WTC11 (cell line): ENCODE results near the gene HSPB3. TPM values are rescaled to one million over a fixed set of nuclear protein-coding genes. Genes with fewer than 3 reads are reported as not detected.

Source experiments
- ATAC-seq: fragments of 200-7000 bp; cut with Tn5 transposase; 2 replicates; pipeline ENCODE4 v1.10.0; 2021; ENCODE audit warnings: mild to moderate bottlenecking, moderate library complexity
- CTCF ChIA-PET: fragments of 300-600 bp; sonication (Branson Sonifier 250); formaldehyde crosslinking; loops from one replicate; lab custom pipeline; 2021; ENCODE audit warnings: antibody characterized with exemption; lab: Charles Lee
- POLR2A ChIA-PET: fragments of 350-600 bp; sonication (Branson Sonifier 250); formaldehyde crosslinking; loops from one replicate; lab custom pipeline; 2021; ENCODE audit warnings: antibody characterized with exemption; lab: Charles Lee
- DNase-seq: peaks from one replicate; pipeline ENCODE4 v3.0.0; 2021; ENCODE audit warnings: low spot score
- H3K27ac Mint-ChIP-seq: 2 replicates; pipeline ENCODE4 v1.8.0; 2021; ENCODE audit warnings: mixed read lengths
- H3K27me3 Mint-ChIP-seq: 2 replicates; pipeline ENCODE4 v1.8.0; 2021; ENCODE audit warnings: low read depth, mild to moderate bottlenecking, moderate library complexity, mixed read lengths
- H3K36me3 Mint-ChIP-seq: 2 replicates; pipeline ENCODE4 v1.8.0; 2021; ENCODE audit warnings: mixed read lengths
- H3K4me1 Mint-ChIP-seq: 2 replicates; pipeline ENCODE4 v1.8.0; 2022; ENCODE audit warnings: mixed read lengths
- H3K4me3 Mint-ChIP-seq: 2 replicates; pipeline ENCODE4 v1.8.0; 2021; ENCODE audit warnings: mild to moderate bottlenecking, moderate library complexity, mixed read lengths
- H3K9me3 Mint-ChIP-seq: 2 replicates; pipeline ENCODE4 v1.8.0; 2021; ENCODE audit warnings: mixed read lengths
- ATF2 ChIP-seq: sonication (generic); formaldehyde crosslinking; IDR thresholded peaks from 2 replicates; pipeline ENCODE4 v1.8.1; 2022; ENCODE audit warnings: low read depth, missing genetic modification reagents, borderline replicate concordance
- CBFB ChIP-seq: sonication (generic); formaldehyde crosslinking; IDR thresholded peaks from 2 replicates; pipeline ENCODE4 v1.8.1; 2022; ENCODE audit warnings: mild to moderate bottlenecking, low read depth, missing genetic modification reagents
- ESRRA ChIP-seq: sonication (generic); formaldehyde crosslinking; IDR thresholded peaks from 2 replicates; pipeline ENCODE4 v1.8.1; 2022; ENCODE audit warnings: mild to moderate bottlenecking, missing genetic modification reagents, borderline replicate concordance
- GABPB1 ChIP-seq: sonication (generic); formaldehyde crosslinking; IDR thresholded peaks from 2 replicates; pipeline ENCODE4 v1.8.1; 2023; ENCODE audit warnings: mild to moderate bottlenecking, missing genetic modification reagents
- HMGA2 ChIP-seq: fragments of 250-450 bp; sonication (Bioruptor Pico); IDR thresholded peaks from 2 replicates; pipeline ENCODE4 v1.4.0; 2021; ENCODE audit warnings: mild to moderate bottlenecking, moderate library complexity
- JAZF1 ChIP-seq: fragments of 250-450 bp; sonication (Bioruptor Pico); IDR thresholded peaks from 2 replicates; pipeline ENCODE4 v1.9.0; 2021; ENCODE audit warnings: moderate library complexity, mild to moderate bottlenecking, inconsistent platforms
- MYBL2 ChIP-seq: sonication (generic); formaldehyde crosslinking; IDR thresholded peaks from 2 replicates; pipeline ENCODE4 v1.8.1; 2023; ENCODE audit warnings: mild to moderate bottlenecking, moderate library complexity, missing genetic modification reagents
- NFATC4 ChIP-seq: fragments of 250-450 bp; sonication (Bioruptor Pico); IDR thresholded peaks from 2 replicates; pipeline ENCODE4 v1.9.0; 2021; ENCODE audit warnings: mild to moderate bottlenecking
- NR2C2 ChIP-seq: sonication (generic); formaldehyde crosslinking; IDR thresholded peaks from 2 replicates; pipeline ENCODE4 v1.8.0; 2022; ENCODE audit warnings: mild to moderate bottlenecking, missing genetic modification reagents
- PRRX2 ChIP-seq: fragments of 250-450 bp; sonication (Bioruptor Pico); IDR thresholded peaks from 2 replicates; pipeline ENCODE4 v1.8.0; 2021; ENCODE audit warnings: mild to moderate bottlenecking
- SMAD3 ChIP-seq: sonication (generic); formaldehyde crosslinking; IDR thresholded peaks from 2 replicates; pipeline ENCODE4 v1.8.0; 2022; ENCODE audit warnings: missing genetic modification reagents, mild to moderate bottlenecking, borderline replicate concordance
- SMAD4 ChIP-seq: sonication (generic); formaldehyde crosslinking; IDR thresholded peaks from 2 replicates; pipeline ENCODE4 v1.8.0; 2022; ENCODE audit warnings: mild to moderate bottlenecking, missing genetic modification reagents
- SOX15 ChIP-seq: fragments of 250-450 bp; sonication (Bioruptor Pico); IDR thresholded peaks from 2 replicates; pipeline ENCODE4 v1.9.0; 2021; ENCODE audit warnings: mild to moderate bottlenecking
- TEAD1 ChIP-seq: sonication (generic); formaldehyde crosslinking; IDR thresholded peaks from 2 replicates; pipeline ENCODE4 v1.8.0; 2022; ENCODE audit warnings: mild to moderate bottlenecking, missing genetic modification reagents
- TP53 ChIP-seq: sonication (generic); formaldehyde crosslinking; IDR thresholded peaks from 2 replicates; pipeline ENCODE4 v1.8.1; 2023; ENCODE audit warnings: mild to moderate bottlenecking, missing genetic modification reagents
- ZBTB21 ChIP-seq: sonication (generic); formaldehyde crosslinking; IDR thresholded peaks from 2 replicates; pipeline ENCODE4 v1.8.1; 2023; ENCODE audit warnings: mild to moderate bottlenecking, missing genetic modification reagents, borderline replicate concordance
- total RNA-seq: library from RNA; stranded (reverse); gene quantifications from 3 replicates; pipeline ENCODE4 v1.2.3, GENCODE V29; 2021
- TF ChIP-seq, protein P1 (sequence below): sonication (generic); formaldehyde crosslinking; IDR thresholded peaks from 2 replicates; pipeline ENCODE4 v1.8.1; 2023; ENCODE audit warnings: mild to moderate bottlenecking, missing genetic modification reagents, moderate library complexity
- TF ChIP-seq, protein P2 (sequence below): sonication (generic); formaldehyde crosslinking; IDR thresholded peaks from 2 replicates; pipeline ENCODE4 v1.8.1; 2023; ENCODE audit warnings: mild to moderate bottlenecking, missing genetic modification reagents
- TF ChIP-seq, protein P3 (sequence below): sonication (generic); formaldehyde crosslinking; IDR thresholded peaks from 2 replicates; pipeline ENCODE4 v1.8.1; 2022; ENCODE audit warnings: mild to moderate bottlenecking, moderate library complexity, missing genetic modification reagents
- TF ChIP-seq, protein P4 (sequence below): sonication (generic); formaldehyde crosslinking; IDR thresholded peaks from 2 replicates; pipeline ENCODE4 v1.8.0; 2022; ENCODE audit warnings: mild to moderate bottlenecking, missing genetic modification reagents
- TF ChIP-seq, protein P5 (sequence below): sonication (generic); formaldehyde crosslinking; IDR thresholded peaks from 2 replicates; pipeline ENCODE4 v1.8.0; 2022; ENCODE audit warnings: mild to moderate bottlenecking, missing genetic modification reagents
- TF ChIP-seq, protein P6 (sequence below): sonication (generic); formaldehyde crosslinking; conservative IDR thresholded peaks from 2 replicates; pipeline ENCODE4 v1.8.1; 2022; ENCODE audit warnings: mild to moderate bottlenecking, missing genetic modification reagents

HSPB3 gene
- total RNA-seq, 1 experiment from 2014 or later = not detected

DNA sequence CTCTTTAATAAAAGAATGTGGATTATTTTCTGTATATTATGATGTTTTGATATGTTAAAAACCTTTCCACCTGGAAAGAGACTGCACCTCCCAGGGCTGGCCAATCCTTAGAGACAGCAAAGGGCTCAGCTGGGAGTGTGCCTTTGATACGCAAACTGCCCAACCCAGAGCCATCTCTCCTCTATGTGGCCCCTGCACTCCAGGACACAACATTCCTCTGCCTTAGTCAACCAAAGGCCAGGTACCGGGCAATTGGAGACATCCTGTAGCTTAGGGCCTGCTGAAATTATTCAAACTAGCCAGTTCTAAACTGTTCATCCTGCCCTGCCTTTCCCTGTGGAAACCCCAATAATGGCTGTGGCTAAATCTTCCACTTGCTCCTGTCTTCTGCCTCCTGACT, 5.0 kb upstream of the HSPB3 start (continued):
- no peak for TF ChIP-seq SOX15
- no peak for TF ChIP-seq TP53 (CRISPR knock-in tag)

GRCh38 chr5:54453046-54453445, 2.5 kb upstream of the HSPB3 start:
- CTCF ChIA-PET = no interaction called here
- Mint-ChIP-seq H3K27ac (no peak overlapping the region), H3K4me3 (no peak overlapping the region), H3K36me3 (no peaks in the 10 kb centered on the region), H3K9me3 (no peaks in the 10 kb centered on the region)
- DNase-seq = no peak
- TF ChIP-seq, protein P1, sequence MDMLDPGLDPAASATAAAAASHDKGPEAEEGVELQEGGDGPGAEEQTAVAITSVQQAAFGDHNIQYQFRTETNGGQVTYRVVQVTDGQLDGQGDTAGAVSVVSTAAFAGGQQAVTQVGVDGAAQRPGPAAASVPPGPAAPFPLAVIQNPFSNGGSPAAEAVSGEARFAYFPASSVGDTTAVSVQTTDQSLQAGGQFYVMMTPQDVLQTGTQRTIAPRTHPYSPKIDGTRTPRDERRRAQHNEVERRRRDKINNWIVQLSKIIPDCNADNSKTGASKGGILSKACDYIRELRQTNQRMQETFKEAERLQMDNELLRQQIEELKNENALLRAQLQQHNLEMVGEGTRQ = no peak
- TF ChIP-seq NR2C2 (CRISPR knock-in tag) (no peak), SMAD3 (no peak), ATF2 (no peak), MYBL2 (no peak), ZBTB21 (CRISPR knock-in tag) (no peak), GABPB1 (CRISPR knock-in tag) (no peak), NFATC4 (no peak), HMGA2 (CRISPR knock-in tag) (no peak), CBFB (CRISPR knock-in tag) (no peak), TEAD1 (no peak), PRRX2 (no peak)
- TF ChIP-seq, protein P2, sequence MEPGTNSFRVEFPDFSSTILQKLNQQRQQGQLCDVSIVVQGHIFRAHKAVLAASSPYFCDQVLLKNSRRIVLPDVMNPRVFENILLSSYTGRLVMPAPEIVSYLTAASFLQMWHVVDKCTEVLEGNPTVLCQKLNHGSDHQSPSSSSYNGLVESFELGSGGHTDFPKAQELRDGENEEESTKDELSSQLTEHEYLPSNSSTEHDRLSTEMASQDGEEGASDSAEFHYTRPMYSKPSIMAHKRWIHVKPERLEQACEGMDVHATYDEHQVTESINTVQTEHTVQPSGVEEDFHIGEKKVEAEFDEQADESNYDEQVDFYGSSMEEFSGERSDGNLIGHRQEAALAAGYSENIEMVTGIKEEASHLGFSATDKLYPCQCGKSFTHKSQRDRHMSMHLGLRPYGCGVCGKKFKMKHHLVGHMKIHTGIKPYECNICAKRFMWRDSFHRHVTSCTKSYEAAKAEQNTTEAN (CRISPR knock-in tag) = no peak
- TF ChIP-seq, protein P3, sequence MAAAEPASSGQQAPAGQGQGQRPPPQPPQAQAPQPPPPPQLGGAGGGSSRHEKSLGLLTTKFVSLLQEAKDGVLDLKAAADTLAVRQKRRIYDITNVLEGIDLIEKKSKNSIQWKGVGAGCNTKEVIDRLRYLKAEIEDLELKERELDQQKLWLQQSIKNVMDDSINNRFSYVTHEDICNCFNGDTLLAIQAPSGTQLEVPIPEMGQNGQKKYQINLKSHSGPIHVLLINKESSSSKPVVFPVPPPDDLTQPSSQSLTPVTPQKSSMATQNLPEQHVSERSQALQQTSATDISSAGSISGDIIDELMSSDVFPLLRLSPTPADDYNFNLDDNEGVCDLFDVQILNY (CRISPR knock-in tag) = no peak
- TF ChIP-seq, all 79 proteins: peak for 0
- ATAC-seq = no peak
- Mint-ChIP-seq H3K4me1 (peaks cover 10% of the 10 kb centered on the region), H3K27me3 (no peaks in the 10 kb centered on the region)
- POLR2A ChIA-PET = interaction anchor here (0.6 kb wide), 1 partner anchor 15 kb away, joined by 3 read pairs; no protein-coding TSS in a partner anchor

DNA sequence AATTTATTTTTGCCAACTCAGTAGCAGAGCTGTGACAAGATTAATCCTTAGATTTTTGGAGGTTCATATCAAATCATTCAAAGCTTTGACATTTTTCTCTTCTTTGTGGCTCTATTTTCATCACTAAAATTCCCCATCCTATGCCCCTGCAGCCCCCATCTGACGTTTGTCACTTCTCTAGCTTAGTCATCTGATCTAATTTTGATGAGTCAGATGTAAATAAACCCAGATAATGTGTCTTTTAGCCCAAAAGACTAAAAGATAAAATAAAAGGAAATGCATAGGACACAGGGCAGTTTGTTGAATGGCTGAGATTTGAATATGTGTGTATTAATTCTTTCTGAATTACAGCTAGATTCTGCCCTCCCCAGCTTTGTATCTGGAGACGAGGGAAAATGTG, 897 bp upstream of the HSPB3 start:
- H3K4me1 Mint-ChIP-seq = peaks cover 10% of the 10 kb centered on the region
- POLR2A ChIA-PET = no interaction called here
- TF ChIP-seq SMAD4 (CRISPR knock-in tag) (no peak), SMAD3 (no peak), JAZF1 (CRISPR knock-in tag) (no peak), ESRRA (CRISPR knock-in tag) (no peak)
- TF ChIP-seq, protein P4, sequence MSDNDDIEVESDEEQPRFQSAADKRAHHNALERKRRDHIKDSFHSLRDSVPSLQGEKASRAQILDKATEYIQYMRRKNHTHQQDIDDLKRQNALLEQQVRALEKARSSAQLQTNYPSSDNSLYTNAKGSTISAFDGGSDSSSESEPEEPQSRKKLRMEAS (CRISPR knock-in tag) = no peak
- TF ChIP-seq, protein P5, sequence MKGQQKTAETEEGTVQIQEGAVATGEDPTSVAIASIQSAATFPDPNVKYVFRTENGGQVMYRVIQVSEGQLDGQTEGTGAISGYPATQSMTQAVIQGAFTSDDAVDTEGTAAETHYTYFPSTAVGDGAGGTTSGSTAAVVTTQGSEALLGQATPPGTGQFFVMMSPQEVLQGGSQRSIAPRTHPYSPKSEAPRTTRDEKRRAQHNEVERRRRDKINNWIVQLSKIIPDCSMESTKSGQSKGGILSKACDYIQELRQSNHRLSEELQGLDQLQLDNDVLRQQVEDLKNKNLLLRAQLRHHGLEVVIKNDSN = no peak
- TF ChIP-seq, protein P6, sequence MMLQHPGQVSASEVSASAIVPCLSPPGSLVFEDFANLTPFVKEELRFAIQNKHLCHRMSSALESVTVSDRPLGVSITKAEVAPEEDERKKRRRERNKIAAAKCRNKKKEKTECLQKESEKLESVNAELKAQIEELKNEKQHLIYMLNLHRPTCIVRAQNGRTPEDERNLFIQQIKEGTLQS (CRISPR knock-in tag) = no peak
- TF ChIP-seq, all 79 proteins: peak for 0
- H3K36me3 Mint-ChIP-seq = no peaks in the 10 kb centered on the region; the same call in 1 of the 2 replicates
- no peak for DNase-seq
- CTCF ChIA-PET = interaction anchor here (0.8 kb wide), 1 partner anchor 211 kb away, joined by 6 read pairs; no protein-coding TSS in a partner anchor
- H3K27ac Mint-ChIP-seq = no peak overlapping the region
- no peaks in the 10 kb centered on the region for H3K27me3 Mint-ChIP-seq
- no peaks in the 10 kb centered on the region for H3K9me3 Mint-ChIP-seq
- no peak overlapping the region for H3K4me3 Mint-ChIP-seq
- ATAC-seq = no peak
